Stimulated activated CD8-positive, alpha-beta memory T cell treated with anti-CD3 and anti-CD28 coated beads, Interleukin-15, amount 100 ng/mL, for 1 hour (primary cell): Measurements from ENCODE around the gene LMO7.
"Not testable (repeated sequence)": the region's sequence is repeated elsewhere in the genome, so short reads cannot be mapped to it uniquely, and the experiment has no call there.

ENCODE experiments used
- DNase-seq: peaks from one replicate; pipeline ENCODE4 v3.0.0-alpha.2; 2020; ENCODE audit warnings: low read depth

Gene LMO7

GRCh38 chr13:75699062-75699461 lies 62.9 kb downstream of the LMO7 start:
- no peak for DNase-seq

GRCh38 chr13:75699717-75700116 lies 63.6 kb downstream of the LMO7 start:
- not testable (repeated sequence) for DNase-seq

- no peak for DNase-seq
Measured at GRCh38 chr13:75700552-75700951, 64.4 kb downstream of the LMO7 start.

DNA sequence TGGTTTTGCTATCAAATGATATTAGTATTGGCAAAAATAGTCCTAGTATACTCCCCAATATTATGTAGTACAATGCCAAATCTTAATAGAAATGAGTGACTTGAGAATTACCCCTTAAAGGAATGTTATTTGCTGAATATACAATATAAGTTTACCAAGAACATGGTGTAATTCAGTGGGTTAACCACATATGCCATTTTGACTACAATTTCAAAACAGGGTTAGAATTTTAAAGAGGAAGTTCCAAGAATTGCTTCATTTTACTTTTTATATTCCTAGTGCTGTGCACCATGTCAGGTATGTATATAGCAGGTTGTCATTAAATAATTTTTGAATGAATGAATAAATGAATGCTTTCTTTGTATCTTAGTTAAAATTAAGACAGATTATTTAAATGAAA lies 66.3 kb downstream of the LMO7 start:
- DNase-seq: no peak

GRCh38 chr13:75703769-75704168 lies 67.6 kb downstream of the LMO7 start:
- no peak for DNase-seq

GRCh38 chr13:75704194-75704926 lies 68.2 kb downstream of the LMO7 start:
- no peak for DNase-seq

- DNase-seq: no peak
Measured at GRCh38 chr13:75704927-75705288, 68.8 kb downstream of the LMO7 start.

- no peak for DNase-seq
Measured at GRCh38 chr13:75705395-75705794, 69.3 kb downstream of the LMO7 start.

- DNase-seq: no peak
Measured at GRCh38 chr13:75705908-75706307, 69.8 kb downstream of the LMO7 start.

- DNase-seq: no peak
Measured at GRCh38 chr13:75713852-75714251, 77.7 kb downstream of the LMO7 start.

DNA sequence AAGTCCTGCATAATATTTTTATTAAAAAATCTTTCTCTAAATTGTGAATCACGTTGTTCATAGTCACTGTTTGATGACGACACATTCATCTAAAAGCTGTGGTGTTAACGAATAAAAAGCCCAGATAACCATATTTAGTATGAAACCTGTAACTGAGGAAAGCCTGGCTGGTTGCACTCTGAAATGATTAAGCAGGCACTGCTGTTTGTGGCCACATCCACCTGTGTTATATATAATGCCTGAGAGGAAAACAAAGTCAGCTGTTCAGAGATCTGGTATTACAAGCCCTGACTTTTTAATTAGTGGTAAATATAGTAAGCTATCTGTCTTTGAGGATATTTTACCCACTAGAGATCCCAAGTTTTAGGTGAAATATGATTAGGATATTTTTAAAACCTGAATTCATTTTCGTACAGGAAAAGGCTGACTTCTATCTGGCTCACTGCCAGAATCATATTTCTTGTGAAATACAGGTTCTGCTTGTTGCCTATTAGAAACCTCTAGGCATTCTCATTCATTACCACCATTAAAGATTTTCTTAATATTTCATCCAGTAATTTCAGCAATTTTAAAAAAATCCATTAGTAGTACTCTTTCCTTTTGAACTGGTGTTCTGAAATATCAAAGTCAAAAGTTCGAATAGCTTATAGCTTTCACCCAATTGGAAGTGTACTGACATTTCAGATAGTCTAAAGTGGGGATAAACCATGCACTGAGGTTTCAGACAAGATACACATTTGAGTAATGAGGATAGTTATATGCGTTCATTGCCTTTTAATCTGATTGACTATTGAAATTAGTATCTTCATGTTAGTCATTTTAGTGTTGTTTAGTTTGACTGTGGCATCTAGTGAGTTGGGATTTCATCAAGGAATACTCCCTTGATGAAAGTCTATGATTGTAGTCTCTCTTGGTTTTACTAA lies 79.7 kb downstream of the LMO7 start:
- DNase-seq: no peak

DNA sequence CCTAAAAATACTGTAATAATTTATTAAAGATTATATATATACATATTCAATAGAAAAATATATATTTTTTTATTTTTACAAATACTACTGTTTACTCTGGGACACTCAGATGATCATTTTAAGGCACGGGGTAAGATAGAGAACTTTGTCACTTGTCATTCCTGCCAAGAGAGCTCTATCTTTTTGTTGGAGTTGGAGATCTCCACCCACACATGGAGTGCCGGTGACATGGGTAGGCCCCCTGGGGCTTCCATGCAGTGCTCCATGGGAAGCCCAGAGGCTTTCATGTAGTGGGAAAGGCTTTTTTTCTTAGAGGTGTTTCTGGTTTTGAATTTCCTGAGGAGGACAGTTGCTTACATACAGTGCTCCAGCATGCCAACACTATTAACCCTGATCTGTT lies 81.4 kb downstream of the LMO7 start:
- DNase-seq: no peak

DNA sequence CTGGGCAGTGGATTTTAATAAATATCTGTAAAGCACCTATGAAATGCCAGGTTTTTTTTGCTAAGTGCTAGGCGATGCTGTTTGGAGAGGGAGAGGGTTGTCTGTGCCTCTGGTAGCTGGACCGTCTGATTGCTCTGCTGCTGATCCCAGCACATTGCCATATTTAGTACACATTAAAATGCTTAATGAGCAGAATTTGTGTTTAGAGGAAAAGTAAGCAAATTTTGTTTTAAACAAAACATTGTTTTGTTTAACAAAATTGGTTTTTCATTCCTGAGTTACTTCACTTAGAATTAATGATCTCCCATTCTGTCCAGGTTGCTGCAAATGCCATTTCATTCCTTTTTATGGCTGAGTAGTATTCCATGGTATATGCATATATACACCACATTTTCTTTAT lies 85.2 kb downstream of the LMO7 start:
- no peak for DNase-seq

GRCh38 chr13:75723901-75724300 lies 87.8 kb downstream of the LMO7 start:
- no peak for DNase-seq

DNA sequence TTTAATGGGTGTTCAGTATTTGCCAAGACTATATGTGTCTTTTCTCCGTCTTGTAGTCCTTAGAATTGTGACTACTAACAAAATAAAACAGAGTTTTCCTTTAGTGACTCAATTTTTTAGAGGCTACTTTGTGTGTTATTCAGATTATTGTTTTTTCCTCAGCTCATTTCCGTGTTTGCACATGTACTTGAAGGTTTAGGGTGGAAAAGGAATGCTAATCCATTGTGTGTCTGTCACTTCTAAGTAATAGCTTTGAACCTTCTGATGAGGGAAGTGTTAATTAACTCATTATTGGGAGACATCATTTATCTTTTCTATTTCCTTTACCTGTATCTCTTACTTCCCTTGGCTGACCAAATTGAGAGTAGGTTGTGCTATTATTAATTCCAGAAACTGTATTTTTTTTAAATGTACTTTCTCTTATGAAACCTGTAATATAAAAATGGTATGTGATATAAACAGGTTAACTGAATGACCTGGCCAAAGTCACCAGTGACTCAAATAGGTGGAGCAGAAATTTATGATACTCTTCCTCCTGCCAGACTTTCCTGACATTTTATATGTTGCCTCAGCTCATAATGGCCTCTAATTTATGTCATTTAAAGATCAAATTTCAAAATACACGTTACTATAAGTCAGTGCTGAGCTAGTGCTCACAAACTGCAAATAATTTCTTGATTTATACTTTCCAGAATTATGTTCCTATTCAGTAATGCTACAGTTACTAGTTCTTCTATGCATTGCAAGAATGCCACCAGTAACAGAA lies 88.8 kb downstream of the LMO7 start:
- DNase-seq: no peak

DNA sequence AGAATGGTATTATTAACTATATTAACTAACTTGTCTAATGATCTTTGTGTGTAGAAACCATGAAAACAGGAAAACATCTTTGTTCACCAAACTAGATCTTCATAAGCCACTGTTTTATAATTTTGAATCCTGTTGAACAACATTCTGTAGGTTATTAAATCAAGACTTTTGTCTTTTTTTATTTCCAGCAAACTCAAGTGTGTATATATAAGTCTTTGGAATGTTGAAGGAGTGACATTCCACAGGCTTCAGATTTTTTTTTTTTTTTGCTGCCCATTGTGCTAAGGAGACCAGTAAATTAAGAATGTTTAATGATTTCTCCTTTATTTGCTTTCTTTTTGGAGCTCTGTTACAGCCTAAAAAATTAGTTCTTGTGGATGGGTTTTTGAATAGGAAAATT lies 89.6 kb downstream of the LMO7 start:
- no peak for DNase-seq

DNA sequence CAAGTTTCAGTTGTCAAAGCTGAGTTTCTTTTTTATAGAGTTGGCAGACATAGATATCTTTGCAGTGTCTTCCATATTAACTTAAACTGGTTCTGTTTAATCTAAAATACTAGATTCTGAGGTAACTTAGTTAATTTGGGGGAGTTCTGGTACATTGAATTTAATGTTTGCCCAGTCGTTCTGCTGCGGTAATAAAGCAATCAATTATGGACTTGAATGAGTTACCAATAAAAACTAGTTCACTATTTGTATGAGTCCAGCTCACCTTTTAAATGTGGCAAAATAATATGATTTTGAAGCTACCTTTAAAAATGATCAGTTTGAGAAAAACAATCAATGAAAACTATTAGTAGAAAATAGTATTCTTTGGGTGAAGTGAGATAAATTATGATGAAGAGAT lies 90.2 kb downstream of the LMO7 start:
- no peak for DNase-seq

- DNase-seq: not testable (repeated sequence)
Measured at GRCh38 chr13:75733113-75733512, 97.0 kb downstream of the LMO7 start.

- DNase-seq: no peak
Measured at GRCh38 chr13:75736173-75736572, 100.0 kb downstream of the LMO7 start.

DNA sequence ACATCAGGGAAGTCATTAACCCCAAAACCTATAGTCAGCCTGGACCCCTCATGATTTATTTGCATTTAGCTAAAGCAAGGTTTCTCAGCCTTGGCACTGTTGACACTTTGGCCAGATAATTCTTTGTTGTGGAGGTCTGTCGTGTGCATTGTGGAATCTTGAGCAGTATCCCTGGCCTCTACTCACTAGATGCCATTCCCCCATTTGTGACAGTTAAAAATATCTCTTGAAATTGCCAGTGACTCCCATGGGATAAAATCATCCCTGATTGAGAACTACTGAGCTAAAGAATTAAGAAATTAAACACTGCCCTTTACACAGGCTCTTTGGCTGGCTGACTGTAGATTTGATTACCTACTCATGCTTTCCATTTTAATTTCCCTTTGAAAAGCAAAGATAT lies 102.7 kb downstream of the LMO7 start:
- no peak for DNase-seq

DNA sequence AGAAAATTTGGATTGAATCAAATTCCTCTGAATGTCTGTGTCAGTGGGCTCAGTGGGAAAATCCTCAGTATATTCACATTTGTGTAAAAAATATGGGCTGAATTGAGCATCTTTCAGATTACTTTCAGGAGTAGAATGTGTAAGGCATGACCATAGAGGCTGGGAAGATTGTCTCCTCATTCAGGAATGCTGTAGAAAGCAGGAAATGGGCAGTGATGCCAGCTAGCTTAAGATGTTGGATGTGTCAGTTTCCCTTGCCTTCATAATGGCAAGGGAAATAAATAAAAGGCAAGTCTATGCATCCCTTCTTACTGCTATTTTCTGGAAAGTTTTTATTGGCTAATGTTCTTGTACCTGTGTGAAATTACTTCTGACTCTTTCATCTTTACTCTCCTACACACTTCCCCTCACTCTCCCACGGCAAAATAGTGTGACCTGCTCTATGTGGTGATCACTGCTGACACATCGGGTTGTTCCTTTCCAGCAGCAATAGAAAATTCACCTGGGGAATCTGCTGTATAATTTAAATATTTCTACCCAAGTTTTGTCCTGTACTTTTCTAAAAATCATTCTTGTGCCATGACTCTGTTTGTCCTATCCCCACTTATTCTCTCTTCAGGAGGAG lies 103.2 kb downstream of the LMO7 start:
- no peak for DNase-seq

GRCh38 chr13:75740031-75740430 lies 103.9 kb downstream of the LMO7 start:
- no peak for DNase-seq
